Measurements from ENCODE around the gene MYBPC1.

Gene MYBPC1

GRCh38 chr12:101599771-101600484 lies 5.2 kb downstream of the MYBPC1 start:
- no peak for DNase-seq

- no peak for DNase-seq
These were observed 9.4 kb downstream of the MYBPC1 start for GRCh38 chr12:101604132-101604531.

- no peak for DNase-seq
These were observed 13.1 kb downstream of the MYBPC1 start for GRCh38 chr12:101607894-101608293.

GRCh38 chr12:101608301-101609133 lies 13.7 kb downstream of the MYBPC1 start:
- no peak for DNase-seq

GRCh38 chr12:101609198-101609597 lies 14.4 kb downstream of the MYBPC1 start:
- DNase-seq, result no peak

GRCh38 chr12:101612160-101612916 lies 17.6 kb downstream of the MYBPC1 start:
- no peak for DNase-seq

GRCh38 chr12:101616027-101616494 lies 21.3 kb downstream of the MYBPC1 start:
- no peak for DNase-seq

GRCh38 chr12:101619026-101619786 lies 24.4 kb downstream of the MYBPC1 start:
- DNase-seq, result no peak

GRCh38 chr12:101619858-101620761 lies 25.3 kb downstream of the MYBPC1 start:
- DNase-seq, result no peak

- no peak for DNase-seq
These were observed 26.0 kb downstream of the MYBPC1 start for GRCh38 chr12:101620762-101621133.

- DNase-seq, result no peak
These were observed 33.9 kb downstream of the MYBPC1 start for GRCh38 chr12:101628676-101629075.

GRCh38 chr12:101634724-101635123 lies 40.0 kb downstream of the MYBPC1 start:
- DNase-seq, result no peak

- DNase-seq, result no peak
These were observed 43.2 kb downstream of the MYBPC1 start for GRCh38 chr12:101637936-101638335.

- no peak for DNase-seq
These were observed 47.6 kb downstream of the MYBPC1 start for GRCh38 chr12:101642115-101643067.

GRCh38 chr12:101647711-101648110 lies 52.9 kb downstream of the MYBPC1 start:
- no peak for DNase-seq

GRCh38 chr12:101648195-101648594 lies 53.4 kb downstream of the MYBPC1 start:
- no peak for DNase-seq

GRCh38 chr12:101650346-101651117 lies 55.8 kb downstream of the MYBPC1 start:
- DNase-seq, result no peak

GRCh38 chr12:101653030-101653429 lies 58.3 kb downstream of the MYBPC1 start:
- no peak for DNase-seq

- DNase-seq, result no peak
These were observed 58.7 kb downstream of the MYBPC1 start for GRCh38 chr12:101653503-101653902.

- no peak for DNase-seq
These were observed 59.7 kb downstream of the MYBPC1 start for GRCh38 chr12:101654442-101654841.

Measured in stimulated activated CD4-positive, alpha-beta T cell treated with anti-CD3 and anti-CD28 coated beads, Interleukin-12 subunit alpha, Interleukin-12 subunit beta, amount 100 ng/mL, for 4 hours (primary cell).